Trophoblast cell (in vitro differentiated cells and primary cell): ENCODE data around the gene SH3BP5.

ENCODE experiments used
- DNase-seq, 2 donors: peaks; one replicate each; pipeline ENCODE4 v3.0.0-alpha.2; 2016
- H2AFZ ChIP-seq: 2 replicates; pipeline ENCODE4 v1.6.1; 2013; ENCODE audit warnings: low read length, moderate library complexity, mild to moderate bottlenecking; ENCODE audit not compliant: insufficient read depth, poor library complexity
- H2AK5ac ChIP-seq: 2 replicates; pipeline ENCODE4 v1.6.1; 2013; ENCODE audit warnings: mild to moderate bottlenecking, low read length
- H2BK120ac ChIP-seq: 2 replicates; pipeline ENCODE4 v1.6.1; 2013; ENCODE audit warnings: low read length, mild to moderate bottlenecking, moderate library complexity; ENCODE audit not compliant: insufficient read depth, poor library complexity
- H2BK12ac ChIP-seq: 2 replicates; pipeline ENCODE4 v1.6.1; 2013; ENCODE audit warnings: mild to moderate bottlenecking, low read length, moderate library complexity
- H2BK5ac ChIP-seq: 2 replicates; pipeline ENCODE4 v1.6.1; 2013; ENCODE audit warnings: low read length, low read depth, moderate library complexity, mild to moderate bottlenecking; ENCODE audit not compliant: poor library complexity
- H3K14ac ChIP-seq: 2 replicates; pipeline ENCODE4 v1.6.1; 2013; ENCODE audit warnings: mild to moderate bottlenecking, low read length
- H3K18ac ChIP-seq: 2 replicates; pipeline ENCODE4 v1.6.1; 2013; ENCODE audit warnings: mild to moderate bottlenecking, low read length
- H3K23ac ChIP-seq: 2 replicates; pipeline ENCODE4 v1.6.1; 2013; ENCODE audit warnings: low read length
- H3K27ac ChIP-seq: 2 replicates; pipeline ENCODE4 v1.5.1; 2013; ENCODE audit warnings: low read depth, mild to moderate bottlenecking, inconsistent platforms, low read length, moderate library complexity
- H3K27me3 ChIP-seq: 2 replicates; pipeline ENCODE4 v1.6.1; 2013; ENCODE audit warnings: inconsistent platforms, mild to moderate bottlenecking, low read length, moderate library complexity; ENCODE audit not compliant: insufficient read depth
- H3K36me3 ChIP-seq, 2 experiments: 1 replicate in 1 of 2; 2 replicates in 1 of 2; pipeline ENCODE4 v1.6.1; 2013; ENCODE audit warnings: low read length in 2 of 2, mild to moderate bottlenecking in 2 of 2, moderate library complexity in 1 of 2; ENCODE audit not compliant: insufficient read depth in 2 of 2, control insufficient read depth in 1 of 2
- H3K4ac ChIP-seq: 2 replicates; pipeline ENCODE4 v1.6.1; 2013; ENCODE audit warnings: low read depth, mild to moderate bottlenecking, low read length, moderate library complexity
- H3K4me1 ChIP-seq, 2 experiments: 1 replicate in 1 of 2; 2 replicates in 1 of 2; pipeline ENCODE4 v1.6.1; 2013; ENCODE audit warnings: low read length in 2 of 2, mild to moderate bottlenecking in 2 of 2, moderate library complexity in 1 of 2; ENCODE audit not compliant: insufficient read depth in 2 of 2, control insufficient read depth in 1 of 2
- H3K4me2 ChIP-seq: 2 replicates; pipeline ENCODE4 v1.6.1; 2013; ENCODE audit warnings: inconsistent platforms, mild to moderate bottlenecking, low read length, moderate library complexity
- H3K4me3 ChIP-seq: 2 replicates; pipeline ENCODE4 v1.5.1; 2013; ENCODE audit warnings: mild to moderate bottlenecking, low read depth, low read length, inconsistent platforms
- H3K79me1 ChIP-seq: one replicate; pipeline ENCODE4 v1.6.1; 2013; ENCODE audit warnings: low read length
- H3K79me2 ChIP-seq: 2 replicates; pipeline ENCODE4 v1.6.1; 2013; ENCODE audit warnings: low read length, mild to moderate bottlenecking; ENCODE audit not compliant: control insufficient read depth, insufficient read depth, poor library complexity
- H3K9ac ChIP-seq: 2 replicates; pipeline ENCODE4 v1.6.1; 2013; ENCODE audit warnings: mild to moderate bottlenecking, low read length
- H3K9me3 ChIP-seq: 2 replicates; pipeline ENCODE4 v1.6.1; 2013; ENCODE audit warnings: low read depth, mild to moderate bottlenecking, control low read depth, inconsistent platforms, low read length; ENCODE audit not compliant: insufficient read depth
- H4K12ac ChIP-seq: 2 replicates; pipeline ENCODE4 v1.6.1; 2013; ENCODE audit warnings: low read depth, mild to moderate bottlenecking, low read length, moderate library complexity
- H4K8ac ChIP-seq: 2 replicates; pipeline ENCODE4 v1.6.1; 2013; ENCODE audit warnings: low read depth, mild to moderate bottlenecking, low read length, moderate library complexity
- H4K91ac ChIP-seq: one replicate; pipeline ENCODE4 v1.6.1; 2013; ENCODE audit warnings: low read depth, mild to moderate bottlenecking, low read length, moderate library complexity
- WGBS: extraction: QIAGEN DNeasy Blood & Tissue Kit; methylation state at CpG from one replicate; pipeline ENCODE4 v1.1.7; 2013; ENCODE audit warnings: missing lambda C conversion rate; ENCODE audit not compliant: insufficient read length, insufficient coverage; ENCODE audit errors: extremely low coverage; 5-methylcytosine and 5-hydroxymethylcytosine counted together

Gene SH3BP5

GRCh38 chr3:15265655-15266509, 66.5 kb downstream of the SH3BP5 start:
- H3K79me2 ChIP-seq: peaks cover 18% of the 10 kb centered on the region
- H3K4ac ChIP-seq: no peak overlapping the region
- H3K79me1 ChIP-seq: peaks cover 24% of the 10 kb centered on the region
- peak overlapping the region; percentile 47 for H3K9ac ChIP-seq
- no peak overlapping the region for H3K4me2 ChIP-seq
- H3K4me3 ChIP-seq: no peak overlapping the region
- no peak overlapping the region for H2BK120ac ChIP-seq
- no peak overlapping the region for H2BK12ac ChIP-seq
- no peak overlapping the region for H4K12ac ChIP-seq
- H3K36me3 ChIP-seq: peaks cover 54 to 55% of the 10 kb centered on the region in 2 experiments
- WGBS: no CpG with 5 or more reads among the region's 19 CpGs
- H2AK5ac ChIP-seq: no peak overlapping the region
- no peak overlapping the region for H3K14ac ChIP-seq
- H3K23ac ChIP-seq: peak overlapping the region; percentile 49
- no peak overlapping the region for H3K18ac ChIP-seq
- H3K9me3 ChIP-seq: no peaks in the 10 kb centered on the region
- H3K4me1 ChIP-seq: peaks cover 20 to 22% of the 10 kb centered on the region in 2 experiments
- H4K91ac ChIP-seq: no peak overlapping the region
- H3K27me3 ChIP-seq: no peaks in the 10 kb centered on the region
- H4K8ac ChIP-seq: no peak overlapping the region
- H2AFZ ChIP-seq: no peak overlapping the region
- DNase-seq: no peak
- H2BK5ac ChIP-seq: no peak overlapping the region
- no peak overlapping the region for H3K27ac ChIP-seq

GRCh38 chr3:15264486-15264885, 67.9 kb downstream of the SH3BP5 start:
- no peak overlapping the region for H2AK5ac ChIP-seq
- H3K4me1 ChIP-seq: peaks cover 9 to 11% of the 10 kb centered on the region in 2 experiments
- no peak overlapping the region for H3K4ac ChIP-seq
- H3K79me2 ChIP-seq: peaks cover 12% of the 10 kb centered on the region
- no peaks in the 10 kb centered on the region for H3K9me3 ChIP-seq
- H3K4me2 ChIP-seq: no peak overlapping the region
- no peak overlapping the region for H3K23ac ChIP-seq
- H2BK5ac ChIP-seq: no peak overlapping the region
- no peak overlapping the region for H3K4me3 ChIP-seq
- H4K12ac ChIP-seq: no peak overlapping the region
- DNase-seq: no peak
- H3K79me1 ChIP-seq: peaks cover 14% of the 10 kb centered on the region
- H4K91ac ChIP-seq: no peak overlapping the region
- no peak overlapping the region for H3K14ac ChIP-seq
- no peak overlapping the region for H2BK12ac ChIP-seq
- H2AFZ ChIP-seq: no peak overlapping the region
- no peak overlapping the region for H3K9ac ChIP-seq
- no peak overlapping the region for H4K8ac ChIP-seq
- peaks cover 56 to 60% of the 10 kb centered on the region in 2 experiments for H3K36me3 ChIP-seq
- no peak overlapping the region for H3K18ac ChIP-seq
- no peaks in the 10 kb centered on the region for H3K27me3 ChIP-seq
- H3K27ac ChIP-seq: no peak overlapping the region
- WGBS: no CpG with 5 or more reads among the region's 2 CpGs
- H2BK120ac ChIP-seq: no peak overlapping the region

- no peak overlapping the region for H3K9ac ChIP-seq
- no peaks in the 10 kb centered on the region for H3K27me3 ChIP-seq
- peaks cover 52 to 60% of the 10 kb centered on the region in 2 experiments for H3K36me3 ChIP-seq
- no peak overlapping the region for H2BK5ac ChIP-seq
- H3K27ac ChIP-seq: no peak overlapping the region
- H4K8ac ChIP-seq: no peak overlapping the region
- H2AK5ac ChIP-seq: no peak overlapping the region
- H3K18ac ChIP-seq: no peak overlapping the region
- no peak for DNase-seq
- H3K4me3 ChIP-seq: no peak overlapping the region
- WGBS: no CpG with 5 or more reads among the region's 2 CpGs
- peaks cover 8% of the 10 kb centered on the region for H3K79me1 ChIP-seq
- no peak overlapping the region for H2BK12ac ChIP-seq
- H3K4ac ChIP-seq: no peak overlapping the region
- H2AFZ ChIP-seq: no peak overlapping the region
- H3K14ac ChIP-seq: no peak overlapping the region
- no peak overlapping the region for H4K12ac ChIP-seq
- H2BK120ac ChIP-seq: no peak overlapping the region
- H3K9me3 ChIP-seq: no peaks in the 10 kb centered on the region
- H4K91ac ChIP-seq: no peak overlapping the region
- peaks cover 12% of the 10 kb centered on the region for H3K79me2 ChIP-seq
- H3K4me2 ChIP-seq: no peak overlapping the region
- no peak overlapping the region for H3K23ac ChIP-seq
- peaks cover 4 to 6% of the 10 kb centered on the region in 2 experiments for H3K4me1 ChIP-seq
Measured at GRCh38 chr3:15263926-15264325, 68.5 kb downstream of the SH3BP5 start.

GRCh38 chr3:15263120-15263519, 69.3 kb downstream of the SH3BP5 start:
- no peak overlapping the region for H2AK5ac ChIP-seq
- peak overlapping the region; percentile 68 for H3K18ac ChIP-seq
- no peaks in the 10 kb centered on the region for H3K27me3 ChIP-seq
- H3K4me1 ChIP-seq: peaks cover 0 to 3% of the 10 kb centered on the region in 2 experiments
- no peak overlapping the region for H2BK12ac ChIP-seq
- no CpG with 5 or more reads among the region's 4 CpGs for WGBS
- H4K8ac ChIP-seq: no peak overlapping the region
- no peak overlapping the region for H2BK120ac ChIP-seq
- no peak overlapping the region for H3K23ac ChIP-seq
- no peak overlapping the region for H3K14ac ChIP-seq
- H2AFZ ChIP-seq: no peak overlapping the region
- no peak for DNase-seq
- no peak overlapping the region for H4K91ac ChIP-seq
- H3K36me3 ChIP-seq: peaks cover 52 to 62% of the 10 kb centered on the region in 2 experiments
- H3K79me1 ChIP-seq: peaks cover 1% of the 10 kb centered on the region
- H4K12ac ChIP-seq: no peak overlapping the region
- H3K4ac ChIP-seq: peak overlapping the region; percentile 28
- no peak overlapping the region for H3K4me3 ChIP-seq
- H3K4me2 ChIP-seq: no peak overlapping the region
- H2BK5ac ChIP-seq: no peak overlapping the region
- peaks cover 10% of the 10 kb centered on the region for H3K79me2 ChIP-seq
- H3K27ac ChIP-seq: no peak overlapping the region
- H3K9ac ChIP-seq: no peak overlapping the region
- H3K9me3 ChIP-seq: no peaks in the 10 kb centered on the region
